Measurements from ENCODE around the gene LMBR1. TPM values are rescaled to one million over a fixed set of nuclear protein-coding genes. Genes with fewer than 3 reads are reported as not detected.
A peak's percentile ranks its signal among the peaks of the same experiment; 100 is the strongest.
"Not testable (repeated sequence)": the region's sequence is repeated elsewhere in the genome, so short reads cannot be mapped to it uniquely, and the experiment has no call there.

LMBR1 gene
- total RNA-seq, 2 experiments from 2014 or later = 51.3 to 51.8 TPM

GRCh38 chr7:156922304-156922703 is 29.3 kb upstream of the LMBR1 start:
- POLR2A ChIA-PET = interaction anchor here (1.1 to 1.6 kb wide), 3 partner anchors 27 to 309 kb away, joined by 4 to 19 read pairs (median 5); partner anchors contain the start of genes LMBR1 and NOM1

GRCh38 chr7:156920487-156921373 is 27.7 kb upstream of the LMBR1 start:
- Mint-ChIP-seq H3K27me3 (peaks cover 24% of the 10 kb centered on the region), H3K4me1 (peaks cover 42% of the 10 kb centered on the region)
- H3K27ac Mint-ChIP-seq; DNase-seq; H3K4me3 Mint-ChIP-seq; H3K9me3 Mint-ChIP-seq; CTCF ChIA-PET; H3K36me3 Mint-ChIP-seq (ENCODE audit: low read depth); POLR2A ChIA-PET: not testable (repeated sequence)

More at GRCh38 chr7:156922304-156922703, 29.3 kb upstream of the LMBR1 start:
- peaks cover 26% of the 10 kb centered on the region for H3K27me3 Mint-ChIP-seq
- H3K36me3 Mint-ChIP-seq (ENCODE audit: low read depth); DNase-seq; H3K9me3 Mint-ChIP-seq: not testable (repeated sequence)
- peak overlapping the region; percentile 40 for H3K4me3 Mint-ChIP-seq
- H3K4me1 Mint-ChIP-seq = peaks cover 41% of the 10 kb centered on the region
- H3K27ac Mint-ChIP-seq = peak overlapping the region; percentile 66
- CTCF ChIA-PET = interaction anchor here (0.7 to 1.3 kb wide), 3 partner anchors 24 to 29 kb away, joined by 3 to 11 read pairs (median 4); partner anchors contain the start of gene LMBR1

GRCh38 chr7:156920076-156920475 is 27.1 kb upstream of the LMBR1 start:
- Mint-ChIP-seq H3K4me3 (no peak overlapping the region), H3K36me3 (ENCODE audit: low read depth) (no peaks in the 10 kb centered on the region), H3K27me3 (peaks cover 29% of the 10 kb centered on the region), H3K9me3 (peaks cover 2% of the 10 kb centered on the region), H3K4me1 (peaks cover 42% of the 10 kb centered on the region), H3K27ac (no peak overlapping the region)
- CTCF ChIA-PET = no interaction called here
- no peak for DNase-seq
- POLR2A ChIA-PET = interaction anchor here (1.1 kb wide), 1 partner anchor 27 kb away, joined by 3 read pairs; the partner anchor contains the start of gene LMBR1

- ChIA-PET POLR2A (interaction anchor here (1.1 to 1.5 kb wide), 3 partner anchors 26 to 30 kb away, joined by 3 to 4 read pairs (median 3); partner anchors contain the start of genes LMBR1 and NOM1), CTCF (interaction anchor here (0.6 kb wide), 1 partner anchor 14 kb away, joined by 3 read pairs; no protein-coding TSS in a partner anchor)
- Mint-ChIP-seq H3K27ac (no peak overlapping the region), H3K4me1 (peaks cover 39% of the 10 kb centered on the region), H3K4me3 (no peak overlapping the region), H3K9me3 (peaks cover 2% of the 10 kb centered on the region), H3K36me3 (ENCODE audit: low read depth) (no peaks in the 10 kb centered on the region), H3K27me3 (peaks cover 25% of the 10 kb centered on the region)
- DNase-seq = no peak
These were observed 26.2 kb upstream of the LMBR1 start for GRCh38 chr7:156919132-156919713.

GRCh38 chr7:156918635-156919034 is 25.7 kb upstream of the LMBR1 start:
- DNase-seq = no peak
- POLR2A ChIA-PET = interaction anchor here (1.2 to 1.5 kb wide), 2 partner anchors 25 to 31 kb away, joined by 3 to 4 read pairs; partner anchors contain the start of genes LMBR1 and NOM1
- Mint-ChIP-seq H3K27me3 (peaks cover 25% of the 10 kb centered on the region), H3K4me3 (no peak overlapping the region), H3K4me1 (peaks cover 35% of the 10 kb centered on the region), H3K9me3 (peaks cover 2% of the 10 kb centered on the region), H3K27ac (no peak overlapping the region), H3K36me3 (ENCODE audit: low read depth) (peaks cover 2% of the 10 kb centered on the region)
- CTCF ChIA-PET = interaction anchor here (1.1 kb wide), 1 partner anchor 31 kb away, joined by 3 read pairs; the partner anchor contains the start of gene NOM1

- H3K27me3 Mint-ChIP-seq = peaks cover 21% of the 10 kb centered on the region
- H3K4me3 Mint-ChIP-seq; H3K36me3 Mint-ChIP-seq (ENCODE audit: low read depth); H3K4me1 Mint-ChIP-seq; H3K9me3 Mint-ChIP-seq; DNase-seq; CTCF ChIA-PET; H3K27ac Mint-ChIP-seq; POLR2A ChIA-PET: not testable (repeated sequence)
These were observed 16.7 kb upstream of the LMBR1 start for GRCh38 chr7:156909574-156910252.

- Mint-ChIP-seq H3K27me3 (peaks cover 13% of the 10 kb centered on the region), H3K36me3 (ENCODE audit: low read depth) (peaks cover 4% of the 10 kb centered on the region), H3K4me1 (peaks cover 13% of the 10 kb centered on the region), H3K27ac (no peak overlapping the region), H3K4me3 (no peak overlapping the region), H3K9me3 (no peaks in the 10 kb centered on the region)
- POLR2A ChIA-PET = interaction anchor here (0.9 kb wide), 1 partner anchor 14 kb away, joined by 3 read pairs; the partner anchor contains the start of gene LMBR1
- CTCF ChIA-PET = no interaction called here
- DNase-seq = no peak
These were observed 14.7 kb upstream of the LMBR1 start for GRCh38 chr7:156907656-156908055.

- H3K27ac Mint-ChIP-seq = no peak overlapping the region
- no peaks in the 10 kb centered on the region for H3K36me3 Mint-ChIP-seq (ENCODE audit: low read depth)
- DNase-seq = no peak
- no peaks in the 10 kb centered on the region for H3K9me3 Mint-ChIP-seq
- CTCF ChIA-PET = interaction anchor here (0.9 kb wide), 1 partner anchor 13 kb away, joined by 3 read pairs; the partner anchor contains the start of gene LMBR1
- POLR2A ChIA-PET = interaction anchor here (4.1 kb wide), 1 partner anchor 13 kb away, joined by 14 read pairs; the partner anchor contains the start of gene LMBR1
- H3K4me1 Mint-ChIP-seq = peaks cover 13% of the 10 kb centered on the region
- no peak overlapping the region for H3K4me3 Mint-ChIP-seq
- H3K27me3 Mint-ChIP-seq = peaks cover 9% of the 10 kb centered on the region
These were observed 13.2 kb upstream of the LMBR1 start for GRCh38 chr7:156906200-156906649.

GRCh38 chr7:156903232-156903909 is 10.4 kb upstream of the LMBR1 start:
- Mint-ChIP-seq H3K4me1 (peaks cover 8% of the 10 kb centered on the region), H3K27me3 (peaks cover 11% of the 10 kb centered on the region), H3K9me3 (no peaks in the 10 kb centered on the region), H3K4me3 (no peak overlapping the region), H3K36me3 (ENCODE audit: low read depth) (no peaks in the 10 kb centered on the region), H3K27ac (peak overlapping the region; percentile 42)
- no peak for DNase-seq
- ChIA-PET POLR2A (interaction anchor here (4.1 kb wide), 1 partner anchor 10 kb away, joined by 14 read pairs; the partner anchor contains the start of gene LMBR1), CTCF (interaction anchor here (2.3 kb wide), 1 partner anchor 10 kb away, joined by 8 read pairs; the partner anchor contains the start of gene LMBR1)

- CTCF ChIA-PET = interaction anchor here (0.9 kb wide), 1 partner anchor 51 kb away, joined by 4 read pairs; no protein-coding TSS in a partner anchor
- H3K4me3 Mint-ChIP-seq; H3K9me3 Mint-ChIP-seq; DNase-seq; POLR2A ChIA-PET; H3K27ac Mint-ChIP-seq; H3K36me3 Mint-ChIP-seq (ENCODE audit: low read depth): not testable (repeated sequence)
- Mint-ChIP-seq H3K27me3 (peaks cover 11% of the 10 kb centered on the region), H3K4me1 (peaks cover 37% of the 10 kb centered on the region)
These were observed 7.1 kb upstream of the LMBR1 start for GRCh38 chr7:156900093-156900492.

- Mint-ChIP-seq H3K27ac (no peak overlapping the region), H3K4me3 (no peak overlapping the region), H3K36me3 (ENCODE audit: low read depth) (no peaks in the 10 kb centered on the region), H3K9me3 (no peaks in the 10 kb centered on the region), H3K27me3 (peaks cover 11% of the 10 kb centered on the region), H3K4me1 (peaks cover 48% of the 10 kb centered on the region)
- CTCF ChIA-PET = no interaction called here
- no peak for DNase-seq
- POLR2A ChIA-PET = no interaction called here
These were observed 6.0 kb upstream of the LMBR1 start for GRCh38 chr7:156898938-156899337.

GRCh38 chr7:156897673-156898072 is 4.7 kb upstream of the LMBR1 start:
- Mint-ChIP-seq H3K27me3 (peaks cover 11% of the 10 kb centered on the region), H3K4me1 (peaks cover 45% of the 10 kb centered on the region), H3K4me3 (no peak overlapping the region), H3K36me3 (ENCODE audit: low read depth) (no peaks in the 10 kb centered on the region), H3K27ac (no peak overlapping the region), H3K9me3 (no peaks in the 10 kb centered on the region)
- DNase-seq = no peak
- ChIA-PET CTCF (no interaction called here), POLR2A (no interaction called here)
